ENCODE results near the gene LGI4.
A peak's percentile ranks its signal among the peaks of the same experiment; 100 is the strongest.
"Not testable (repeated sequence)": the region's sequence is repeated elsewhere in the genome, so short reads cannot be mapped to it uniquely, and the experiment has no call there.

Gene LGI4

GRCh38 chr19:35140207-35140961 is 5.5 kb upstream of the LGI4 start:
- H3K9ac ChIP-seq (ENCODE audit: low read length), result no peak overlapping the region
- peaks cover 39% of the 10 kb centered on the region for H3K4me1 ChIP-seq (ENCODE audit: control insufficient read depth, insufficient read depth, low read length)
- H3K27me3 ChIP-seq (ENCODE audit: control insufficient read depth, insufficient read depth, low read length), result peaks cover 26% of the 10 kb centered on the region
- H3K9me3 ChIP-seq (ENCODE audit: control insufficient read depth, insufficient read depth, low read depth, low read length), result no peaks in the 10 kb centered on the region
- peak overlapping the region; percentile 39 for H3K4me3 ChIP-seq (ENCODE audit: low read depth, low read length)
- no peaks in the 10 kb centered on the region for H3K36me3 ChIP-seq (ENCODE audit: control insufficient read depth, insufficient read depth, low read length)
- H3K27ac ChIP-seq (ENCODE audit: low read depth, low read length), result no peak overlapping the region

DNA sequence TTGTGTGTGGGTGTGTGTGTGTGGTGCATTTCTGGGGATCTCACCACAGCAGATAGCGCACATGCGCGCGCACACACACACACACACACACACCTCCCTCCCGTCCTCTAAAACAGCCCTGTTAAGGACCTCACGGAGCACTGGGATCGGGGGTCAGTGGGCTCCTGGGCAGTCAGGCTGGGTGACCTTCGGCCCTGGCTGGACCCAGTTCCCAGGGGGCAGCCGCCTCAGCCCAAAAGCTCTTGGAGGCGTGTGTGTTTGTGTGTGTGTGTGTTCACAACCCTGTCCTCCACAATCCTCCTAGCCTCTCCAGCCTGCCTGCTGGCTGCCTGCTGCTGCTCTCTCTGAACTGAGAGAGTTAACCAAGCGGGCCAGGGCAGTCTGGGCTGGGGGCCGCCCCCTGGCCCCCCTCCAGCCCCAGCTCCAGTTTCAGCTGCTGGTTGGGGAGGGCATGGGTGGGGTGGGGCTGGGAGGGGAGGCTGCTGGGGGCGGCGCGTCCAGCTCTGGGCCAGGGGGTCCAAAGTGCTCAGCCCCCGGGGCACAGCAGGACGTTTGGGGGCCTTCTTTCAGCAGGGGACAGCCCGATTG is 3.5 kb upstream of the LGI4 start, which contains the start of gene FXYD1:
Gene FXYD1 (plus strand): TSS at position 520 of the 588 bp plus-strand sequence. CDS start 1,256 bp downstream, outside the sequence.
- Histone ChIP-seq H3K27ac (ENCODE audit: low read depth, low read length) (no peak within 1 kb of the TSS), H3K36me3 (ENCODE audit: control insufficient read depth, insufficient read depth, low read length) (no peaks in the 10 kb centered on the region), H3K4me3 (ENCODE audit: low read depth, low read length) (no peak within 1 kb of the TSS), H3K4me1 (ENCODE audit: control insufficient read depth, insufficient read depth, low read length) (peaks cover 31% of the 10 kb centered on the region), H3K27me3 (ENCODE audit: control insufficient read depth, insufficient read depth, low read length) (peaks cover 16% of the 10 kb centered on the region), H3K9me3 (ENCODE audit: control insufficient read depth, insufficient read depth, low read depth, low read length) (no peaks in the 10 kb centered on the region), H3K9ac (ENCODE audit: low read length) (no peak within 1 kb of the TSS)

DNA sequence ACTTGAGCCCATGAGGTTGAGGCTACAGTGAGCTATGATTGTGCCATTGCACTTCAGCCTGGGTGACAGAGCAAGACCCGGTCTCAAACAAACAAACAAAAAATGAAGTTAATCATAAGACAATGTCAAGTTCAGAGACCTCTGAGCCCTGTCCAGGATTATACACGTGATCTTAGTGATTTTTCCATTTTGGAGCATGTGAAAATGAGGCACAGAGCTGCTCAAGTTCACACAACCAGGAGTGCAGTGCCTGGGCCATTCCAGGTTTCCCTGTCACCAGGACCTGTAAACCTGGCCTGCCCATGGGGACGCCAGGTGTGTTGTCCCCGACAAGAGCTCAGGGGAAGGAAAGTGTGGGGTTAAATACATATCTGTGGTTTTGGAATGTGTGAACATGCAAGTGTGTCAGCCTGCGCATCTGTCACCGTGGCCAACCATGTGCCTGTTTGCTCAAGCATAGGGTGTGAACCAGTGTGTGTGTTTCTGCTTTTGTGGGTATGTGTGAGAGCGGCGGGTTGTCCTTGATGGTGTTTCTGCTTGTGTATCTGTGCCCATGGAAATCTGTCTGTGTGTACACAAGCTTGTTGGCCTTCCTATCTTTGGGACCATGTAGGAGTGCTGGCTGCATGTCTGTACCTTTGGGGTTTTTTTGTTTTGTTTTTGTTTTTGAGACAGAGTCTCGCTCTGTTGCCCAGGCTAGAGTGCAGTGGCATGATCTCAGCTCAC is 2.3 kb upstream of the LGI4 start:
- H3K4me3 ChIP-seq (ENCODE audit: low read depth, low read length), result no peak overlapping the region
- H3K36me3 ChIP-seq (ENCODE audit: control insufficient read depth, insufficient read depth, low read length), result no peaks in the 10 kb centered on the region
- H3K27me3 ChIP-seq (ENCODE audit: control insufficient read depth, insufficient read depth, low read length), result peaks cover 7% of the 10 kb centered on the region
- H3K9ac ChIP-seq (ENCODE audit: low read length), result no peak overlapping the region
- peaks cover 31% of the 10 kb centered on the region for H3K4me1 ChIP-seq (ENCODE audit: control insufficient read depth, insufficient read depth, low read length)
- no peak overlapping the region for H3K27ac ChIP-seq (ENCODE audit: low read depth, low read length)
- H3K9me3 ChIP-seq (ENCODE audit: control insufficient read depth, insufficient read depth, low read depth, low read length), result no peaks in the 10 kb centered on the region

DNA sequence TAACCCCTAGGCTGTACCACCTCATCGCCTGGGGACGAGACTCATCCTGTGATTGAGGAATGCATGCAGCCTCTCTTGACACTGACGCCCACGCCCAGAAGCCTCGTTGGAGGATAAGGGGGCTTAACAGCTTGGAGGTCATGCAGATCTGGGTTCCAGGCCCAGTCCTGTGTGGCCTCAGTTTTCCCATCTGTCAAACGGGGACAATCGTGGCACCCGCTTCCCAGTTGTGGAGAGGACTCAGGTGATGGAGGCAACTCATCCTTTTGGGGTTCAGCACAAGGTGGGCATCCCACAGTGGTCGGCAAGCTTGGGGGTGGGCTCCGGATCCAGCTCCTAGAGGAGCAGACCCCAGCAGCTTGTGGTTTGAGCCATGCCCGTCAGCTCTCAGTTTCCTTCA is 1.4 kb upstream of the LGI4 start:
- Histone ChIP-seq H3K4me1 (ENCODE audit: control insufficient read depth, insufficient read depth, low read length) (peaks cover 25% of the 10 kb centered on the region), H3K36me3 (ENCODE audit: control insufficient read depth, insufficient read depth, low read length) (no peaks in the 10 kb centered on the region), H3K27me3 (ENCODE audit: control insufficient read depth, insufficient read depth, low read length) (no peaks in the 10 kb centered on the region; the same call in 1 of the 2 replicates), H3K4me3 (ENCODE audit: low read depth, low read length) (no peak overlapping the region), H3K9me3 (ENCODE audit: control insufficient read depth, insufficient read depth, low read depth, low read length) (no peaks in the 10 kb centered on the region), H3K9ac (ENCODE audit: low read length) (no peak overlapping the region), H3K27ac (ENCODE audit: low read depth, low read length) (no peak overlapping the region)

GRCh38 chr19:35135389-35135909 is 590 bp upstream of the LGI4 start:
- H3K9ac ChIP-seq (ENCODE audit: low read length), result no peak overlapping the region
- peak overlapping the region; percentile 27 for H3K4me3 ChIP-seq (ENCODE audit: low read depth, low read length)

GRCh38 chr19:35133826-35134225 is 1.0 kb downstream of the LGI4 start:
- H3K4me3 ChIP-seq (ENCODE audit: low read depth, low read length), result no peak overlapping the region
- no peak overlapping the region for H3K9ac ChIP-seq (ENCODE audit: low read length)
- H3K9me3 ChIP-seq (ENCODE audit: control insufficient read depth, insufficient read depth, low read depth, low read length), result no peaks in the 10 kb centered on the region
- H3K27me3 ChIP-seq (ENCODE audit: control insufficient read depth, insufficient read depth, low read length), result no peaks in the 10 kb centered on the region
- no peak overlapping the region for H3K27ac ChIP-seq (ENCODE audit: low read depth, low read length)
- H3K36me3 ChIP-seq (ENCODE audit: control insufficient read depth, insufficient read depth, low read length), result no peaks in the 10 kb centered on the region
- peaks cover 13% of the 10 kb centered on the region; the same call in 1 of the 2 replicates for H3K4me1 ChIP-seq (ENCODE audit: control insufficient read depth, insufficient read depth, low read length)

More at GRCh38 chr19:35135389-35135909, 590 bp upstream of the LGI4 start:
- H3K27me3 ChIP-seq (ENCODE audit: control insufficient read depth, insufficient read depth, low read length), result no peaks in the 10 kb centered on the region; the same call in 1 of the 2 replicates
- no peaks in the 10 kb centered on the region for H3K9me3 ChIP-seq (ENCODE audit: control insufficient read depth, insufficient read depth, low read depth, low read length)
- no peaks in the 10 kb centered on the region for H3K36me3 ChIP-seq (ENCODE audit: control insufficient read depth, insufficient read depth, low read length)
- H3K27ac ChIP-seq (ENCODE audit: low read depth, low read length), result no peak overlapping the region
- peaks cover 20% of the 10 kb centered on the region for H3K4me1 ChIP-seq (ENCODE audit: control insufficient read depth, insufficient read depth, low read length)

DNA sequence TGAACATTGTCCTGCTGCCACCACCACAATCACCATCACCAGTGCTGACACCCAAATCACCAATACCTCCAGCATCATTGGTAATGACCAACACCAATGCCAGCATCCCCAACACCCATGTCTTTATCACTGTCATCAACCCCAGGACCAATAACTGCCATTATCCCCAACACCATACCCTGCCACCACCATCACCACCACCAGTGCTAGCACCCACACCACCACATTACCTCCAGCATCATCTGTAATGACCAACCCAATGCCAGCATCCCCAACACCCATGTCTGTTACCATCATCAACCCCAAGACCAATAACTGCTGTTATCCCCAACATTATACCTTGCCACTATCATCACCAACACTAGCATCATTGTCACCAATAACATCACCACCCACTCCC is 2.6 kb downstream of the LGI4 start:
- no peaks in the 10 kb centered on the region for H3K27me3 ChIP-seq (ENCODE audit: control insufficient read depth, insufficient read depth, low read length)
- no peaks in the 10 kb centered on the region for H3K36me3 ChIP-seq (ENCODE audit: control insufficient read depth, insufficient read depth, low read length)
- H3K9ac ChIP-seq (ENCODE audit: low read length), result no peak overlapping the region
- no peak overlapping the region for H3K4me3 ChIP-seq (ENCODE audit: low read depth, low read length)
- H3K9me3 ChIP-seq (ENCODE audit: control insufficient read depth, insufficient read depth, low read depth, low read length), result no peaks in the 10 kb centered on the region
- peaks cover 8% of the 10 kb centered on the region; the same call in 1 of the 2 replicates for H3K4me1 ChIP-seq (ENCODE audit: control insufficient read depth, insufficient read depth, low read length)
- H3K27ac ChIP-seq (ENCODE audit: low read depth, low read length), result no peak overlapping the region

GRCh38 chr19:35130761-35131720 is 3.8 kb downstream of the LGI4 start:
- Histone ChIP-seq H3K4me3 (ENCODE audit: low read depth, low read length) (no peak overlapping the region), H3K27me3 (ENCODE audit: control insufficient read depth, insufficient read depth, low read length) (no peaks in the 10 kb centered on the region), H3K9ac (ENCODE audit: low read length) (no peak overlapping the region), H3K27ac (ENCODE audit: low read depth, low read length) (no peak overlapping the region), H3K9me3 (ENCODE audit: control insufficient read depth, insufficient read depth, low read depth, low read length) (no peaks in the 10 kb centered on the region), H3K36me3 (ENCODE audit: control insufficient read depth, insufficient read depth, low read length) (no peaks in the 10 kb centered on the region), H3K4me1 (ENCODE audit: control insufficient read depth, insufficient read depth, low read length) (peaks cover 8% of the 10 kb centered on the region; the same call in 1 of the 2 replicates)

- H3K9me3 ChIP-seq (ENCODE audit: control insufficient read depth, insufficient read depth, low read depth, low read length); H3K36me3 ChIP-seq (ENCODE audit: control insufficient read depth, insufficient read depth, low read length); H3K4me1 ChIP-seq (ENCODE audit: control insufficient read depth, insufficient read depth, low read length); H3K27me3 ChIP-seq (ENCODE audit: control insufficient read depth, insufficient read depth, low read length); H3K9ac ChIP-seq (ENCODE audit: low read length); H3K4me3 ChIP-seq (ENCODE audit: low read depth, low read length); H3K27ac ChIP-seq (ENCODE audit: low read depth, low read length): not testable (repeated sequence)
Observed at GRCh38 chr19:35129724-35130274, 5.1 kb downstream of the LGI4 start.

Measured in HUES6 (cell line).